HG02571 (cell line): ENCODE results near the gene EOMES.
A peak's percentile ranks its signal among the peaks of the same experiment; 100 is the strongest.

Source experiments
- ATAC-seq: cut with Tn5 transposase; IDR thresholded peaks from one replicate; pipeline ENCODE4 v1.9.1; 2021; ENCODE audit warnings: mild to moderate bottlenecking, moderate library complexity; ENCODE audit not compliant: unreplicated experiment

EOMES gene

DNA sequence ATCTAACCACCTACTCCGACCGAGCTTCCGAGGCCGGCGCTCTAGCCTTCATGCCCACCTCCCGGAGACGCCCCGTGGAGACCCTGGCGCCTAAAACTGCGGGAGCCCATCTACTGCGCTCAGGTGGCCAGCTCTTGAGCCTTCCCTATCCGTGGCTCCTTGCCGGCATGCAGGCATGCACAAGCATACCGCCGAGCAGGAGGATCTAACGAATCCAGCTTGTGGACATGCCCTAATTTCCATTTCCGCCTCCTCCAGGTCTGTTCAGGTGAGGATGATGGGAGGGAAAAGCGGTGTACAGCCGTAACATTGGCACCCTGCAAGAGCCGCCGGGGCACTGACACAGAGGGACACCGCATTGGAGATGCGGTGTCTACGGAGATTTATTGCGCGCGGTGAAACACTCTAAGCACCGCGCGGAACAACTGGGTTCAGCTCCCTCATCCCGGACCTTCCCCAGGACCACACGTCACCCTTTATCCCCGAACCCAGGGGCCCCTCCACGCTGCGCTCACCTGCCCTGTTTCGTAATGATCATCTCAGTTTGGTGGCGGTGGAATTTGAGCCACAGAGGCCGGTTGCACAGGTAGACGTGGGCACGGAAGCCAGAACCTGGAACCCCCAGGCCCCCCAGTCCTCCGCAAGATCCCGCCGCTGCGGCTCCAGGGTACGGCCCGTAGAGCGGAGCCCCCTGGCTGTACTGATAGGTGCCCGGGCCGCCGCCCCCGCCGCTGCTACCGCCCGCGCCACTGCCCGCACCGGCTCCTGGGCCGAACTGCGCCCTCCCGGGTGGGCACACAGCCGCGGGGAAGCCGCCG lies 1.0 kb downstream of the EOMES start:
- no peak for ATAC-seq

DNA sequence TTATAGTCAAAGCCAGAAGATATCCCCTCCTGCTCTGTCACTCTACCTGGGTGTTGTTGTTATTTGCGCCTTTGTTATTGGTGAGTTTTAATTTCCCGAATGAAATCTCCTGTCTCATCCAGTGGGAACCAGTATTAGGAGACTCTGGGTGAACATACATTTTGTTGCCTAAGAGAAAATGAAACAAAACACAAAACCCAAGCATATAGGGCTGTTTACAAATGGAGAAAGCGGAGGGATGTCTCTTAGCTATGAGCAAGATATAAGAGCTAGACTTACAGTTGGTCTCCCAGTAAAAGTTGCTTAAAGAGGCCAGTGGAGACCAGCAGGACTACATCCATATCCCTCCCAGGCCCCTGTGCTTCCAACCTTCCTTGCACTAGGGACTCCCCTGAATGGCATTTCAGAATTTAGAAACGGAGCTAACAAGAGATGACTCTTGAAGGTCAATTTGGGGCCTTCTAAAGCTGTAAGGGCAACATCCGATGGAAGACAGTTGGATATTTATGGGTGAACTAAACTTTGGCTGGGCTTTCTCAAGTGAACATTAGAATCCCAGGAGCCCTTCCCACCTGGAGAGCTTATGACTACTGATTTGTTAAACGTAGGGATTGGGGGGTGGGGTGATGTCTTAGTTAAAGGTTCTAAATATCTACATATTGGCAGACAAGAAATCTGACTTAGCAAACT lies 2.7 kb downstream of the EOMES start:
- ATAC-seq, result no peak

DNA sequence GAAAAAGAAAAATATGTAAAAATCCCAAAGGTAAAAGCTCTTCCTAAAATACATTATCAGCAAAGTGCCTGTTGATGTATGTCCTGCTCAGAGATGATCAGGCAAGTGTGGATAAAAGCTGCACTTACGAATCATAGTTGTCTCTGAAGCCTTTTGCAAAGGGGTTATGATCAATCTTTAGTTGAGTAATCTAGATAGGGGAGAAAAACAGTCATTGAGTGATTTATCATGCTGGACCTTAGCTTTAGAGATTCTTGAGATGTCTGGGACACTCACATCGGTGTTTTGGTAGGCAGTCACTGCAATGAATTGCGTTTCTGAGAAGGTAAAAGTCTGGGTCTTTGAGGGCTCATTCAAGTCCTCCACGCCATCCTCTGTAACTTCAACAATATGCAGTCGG lies 3.7 kb downstream of the EOMES start:
- ATAC-seq, result no peak

DNA sequence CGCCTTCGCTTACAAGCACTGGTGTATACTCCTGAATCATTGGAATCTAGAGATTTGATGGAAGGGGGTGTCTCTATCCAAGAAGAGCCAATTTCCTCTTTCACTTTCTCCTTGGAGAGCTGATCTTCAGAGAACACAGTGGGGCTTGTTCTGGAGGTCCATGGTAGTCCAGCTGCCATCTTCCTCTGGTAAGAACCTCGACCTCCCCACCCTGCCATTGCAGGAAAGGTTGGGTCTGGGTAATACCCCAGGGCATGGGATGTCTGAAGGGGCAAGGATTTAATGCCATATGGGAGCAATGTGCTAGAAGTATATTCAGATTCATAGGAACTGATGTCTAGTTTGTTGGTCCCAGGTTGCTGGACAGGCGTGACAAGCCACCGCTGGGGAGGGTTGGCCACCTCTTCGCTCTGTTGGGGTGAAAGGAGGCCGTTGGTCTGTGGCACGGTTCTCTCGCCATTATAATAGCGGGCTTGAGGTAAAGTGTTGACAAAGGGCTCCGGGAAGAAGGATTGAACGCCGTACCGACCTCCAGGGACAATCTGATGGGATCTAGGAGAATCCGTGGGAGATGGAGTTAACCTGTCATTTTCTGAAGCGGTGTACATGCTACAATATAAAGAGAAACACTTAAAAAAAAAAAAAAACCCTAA lies 4.8 kb downstream of the EOMES start:
- no peak for ATAC-seq

DNA sequence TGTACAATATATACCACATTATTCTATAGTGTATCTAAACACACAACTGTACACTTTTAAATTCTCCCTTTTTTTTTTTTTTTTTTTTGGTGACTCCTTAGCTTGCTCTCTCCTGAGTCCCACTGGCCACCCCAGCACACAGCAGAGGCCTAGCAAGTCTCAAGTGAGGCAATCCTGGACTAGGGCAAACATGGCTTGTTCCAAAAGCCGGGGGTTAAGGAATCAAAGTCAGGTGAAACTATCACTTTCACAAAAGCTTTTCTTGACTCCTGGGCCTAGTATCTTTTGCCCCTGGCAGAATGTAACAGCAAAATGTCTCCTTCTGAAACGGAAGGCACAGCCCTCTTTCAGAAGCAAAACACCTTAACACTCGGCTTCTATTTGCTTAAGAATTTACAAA lies 5.8 kb downstream of the EOMES start:
- ATAC-seq, result no peak

DNA sequence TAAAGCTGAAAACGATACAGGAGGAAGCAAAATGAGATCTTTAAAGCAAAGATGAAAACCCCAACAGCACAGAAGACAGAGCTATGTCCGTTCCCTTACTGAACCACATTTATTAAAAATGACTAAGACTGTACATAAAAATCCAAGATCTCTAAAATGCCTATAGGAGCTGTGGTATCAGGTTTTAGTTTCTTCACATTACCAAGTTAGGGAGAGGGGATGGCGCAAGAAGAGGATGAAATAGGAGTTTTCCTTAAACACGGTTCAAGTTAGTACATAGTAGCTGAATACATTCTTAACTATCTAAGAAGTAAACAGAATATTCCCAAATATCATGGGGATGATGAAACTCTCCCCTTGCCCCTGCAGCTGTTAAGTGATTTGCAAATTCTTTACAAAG lies 6.3 kb downstream of the EOMES start:
- ATAC-seq, result no peak

DNA sequence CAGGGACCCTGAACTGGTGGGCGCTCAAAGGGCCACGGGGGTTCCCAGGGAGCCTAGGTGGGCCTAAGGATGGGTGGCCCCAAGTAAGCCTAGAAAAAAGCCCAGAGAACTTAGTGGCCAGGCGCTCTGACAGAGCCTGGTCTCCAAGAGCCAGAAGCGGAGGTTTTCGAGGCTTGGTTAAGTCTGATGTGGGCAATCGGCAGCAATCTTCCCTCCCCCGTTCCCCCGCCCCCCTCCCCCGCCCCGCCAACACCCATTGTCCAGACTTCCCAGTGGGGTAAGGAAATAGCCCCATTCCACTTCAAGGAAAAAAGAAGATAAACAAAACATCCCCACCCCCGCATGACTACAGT lies 6.7 kb downstream of the EOMES start:
- no peak for ATAC-seq

DNA sequence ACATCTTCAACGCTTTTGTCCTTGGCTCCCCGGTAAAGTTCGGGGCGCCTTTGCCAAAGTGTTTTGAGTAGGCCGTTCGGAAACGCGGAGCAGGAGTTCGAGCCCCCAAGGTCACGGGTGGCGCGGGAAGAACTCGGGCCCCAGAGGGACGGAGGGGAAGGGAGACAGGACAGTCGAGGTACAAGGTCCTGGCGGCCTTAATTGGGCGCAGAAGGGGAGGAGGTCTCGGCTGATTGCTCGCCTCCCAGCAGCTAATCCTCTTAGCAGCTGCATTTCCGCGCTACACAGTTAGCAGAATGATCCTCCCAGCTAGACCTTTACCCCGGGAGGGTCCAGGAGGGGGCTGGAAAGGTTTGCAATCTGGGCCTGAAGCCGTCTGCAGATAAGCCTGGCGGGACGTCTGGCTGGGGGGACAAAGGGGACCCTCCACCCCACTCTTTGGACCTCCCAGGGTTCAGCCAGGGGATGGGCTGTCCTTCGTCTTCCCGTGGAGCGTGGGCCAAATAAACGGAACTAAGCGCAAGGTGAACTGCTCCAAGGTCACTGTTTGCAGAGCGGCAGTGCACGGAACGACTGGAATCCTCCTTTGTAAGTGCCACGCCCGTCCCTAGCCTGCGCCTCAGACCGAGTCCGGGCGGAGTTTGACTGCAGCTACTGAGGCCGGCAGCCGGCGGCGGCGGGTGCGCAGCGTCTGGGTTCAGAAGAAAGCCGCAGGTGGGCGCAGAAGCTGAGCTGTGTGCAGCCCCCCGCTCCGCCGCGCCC lies 7.2 kb downstream of the EOMES start:
- ATAC-seq, result no peak

DNA sequence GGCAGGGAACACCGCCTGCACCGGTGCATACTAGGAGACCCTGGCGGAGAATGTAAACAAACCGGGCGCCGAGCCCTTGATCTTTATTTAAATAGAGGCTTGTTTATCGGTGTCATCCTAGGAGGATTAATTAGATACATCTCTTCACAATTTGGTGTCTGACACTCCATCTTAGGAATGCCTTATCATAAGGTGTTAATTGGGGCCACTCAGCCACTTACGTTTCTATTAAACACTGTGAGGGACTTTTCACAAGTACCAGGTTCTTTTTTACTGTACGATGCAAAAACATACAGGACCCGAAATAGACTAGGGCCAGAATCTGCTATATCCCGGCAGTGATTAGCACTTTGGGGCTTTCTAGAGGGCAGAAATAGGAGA lies 8.0 kb downstream of the EOMES start:
- ATAC-seq, result no peak

DNA sequence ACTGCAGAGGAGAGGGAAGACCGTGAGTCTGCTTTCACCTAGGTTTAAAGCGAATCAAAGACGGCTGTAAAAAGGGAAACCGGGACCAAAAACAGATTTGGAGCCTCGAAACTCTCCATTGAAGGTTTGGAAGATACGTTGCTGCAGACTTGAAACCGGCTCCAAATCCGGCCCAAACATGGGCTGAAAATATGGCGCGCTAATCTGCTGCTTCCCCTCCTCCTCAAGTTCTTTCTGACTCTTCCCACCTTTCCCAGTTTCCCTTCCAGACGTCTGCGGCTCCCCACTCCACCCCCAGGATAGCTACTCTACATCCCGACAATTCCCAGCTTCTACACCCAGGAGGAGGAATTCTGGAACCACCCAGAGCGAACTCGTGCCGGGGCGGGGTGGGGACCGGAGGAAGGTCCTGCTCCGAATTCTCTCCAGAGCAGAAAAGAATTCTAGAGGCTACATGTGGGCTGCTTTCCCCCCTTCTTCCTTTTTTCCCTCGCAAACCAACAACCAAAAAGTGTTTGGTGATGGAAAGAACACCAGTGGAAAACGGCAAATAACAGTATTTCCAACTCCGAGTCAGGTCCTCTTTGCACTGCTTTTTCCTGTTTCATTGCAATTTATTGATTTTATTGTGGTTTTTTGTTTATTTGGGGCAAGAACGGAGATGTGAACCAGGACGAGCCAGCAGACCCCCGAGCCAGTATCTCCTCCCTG lies 8.5 kb downstream of the EOMES start:
- no peak for ATAC-seq

DNA sequence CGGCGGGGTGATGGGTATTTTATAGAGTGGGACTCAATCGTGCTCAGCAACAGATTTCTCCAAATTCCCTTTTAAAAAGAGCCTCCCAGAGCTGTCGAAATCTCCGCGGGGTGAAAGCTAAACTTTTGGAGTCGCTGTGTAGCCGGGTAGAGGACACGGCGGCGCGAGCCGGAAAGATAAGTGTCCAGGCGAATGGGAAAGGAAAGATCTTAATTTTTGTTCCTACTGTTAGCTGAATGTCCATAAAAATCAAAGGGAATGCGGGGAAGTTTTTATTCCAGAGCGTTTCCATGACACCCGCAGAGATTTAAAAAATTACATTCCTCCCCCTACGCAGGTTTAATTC lies 9.1 kb downstream of the EOMES start:
- no peak for ATAC-seq

DNA sequence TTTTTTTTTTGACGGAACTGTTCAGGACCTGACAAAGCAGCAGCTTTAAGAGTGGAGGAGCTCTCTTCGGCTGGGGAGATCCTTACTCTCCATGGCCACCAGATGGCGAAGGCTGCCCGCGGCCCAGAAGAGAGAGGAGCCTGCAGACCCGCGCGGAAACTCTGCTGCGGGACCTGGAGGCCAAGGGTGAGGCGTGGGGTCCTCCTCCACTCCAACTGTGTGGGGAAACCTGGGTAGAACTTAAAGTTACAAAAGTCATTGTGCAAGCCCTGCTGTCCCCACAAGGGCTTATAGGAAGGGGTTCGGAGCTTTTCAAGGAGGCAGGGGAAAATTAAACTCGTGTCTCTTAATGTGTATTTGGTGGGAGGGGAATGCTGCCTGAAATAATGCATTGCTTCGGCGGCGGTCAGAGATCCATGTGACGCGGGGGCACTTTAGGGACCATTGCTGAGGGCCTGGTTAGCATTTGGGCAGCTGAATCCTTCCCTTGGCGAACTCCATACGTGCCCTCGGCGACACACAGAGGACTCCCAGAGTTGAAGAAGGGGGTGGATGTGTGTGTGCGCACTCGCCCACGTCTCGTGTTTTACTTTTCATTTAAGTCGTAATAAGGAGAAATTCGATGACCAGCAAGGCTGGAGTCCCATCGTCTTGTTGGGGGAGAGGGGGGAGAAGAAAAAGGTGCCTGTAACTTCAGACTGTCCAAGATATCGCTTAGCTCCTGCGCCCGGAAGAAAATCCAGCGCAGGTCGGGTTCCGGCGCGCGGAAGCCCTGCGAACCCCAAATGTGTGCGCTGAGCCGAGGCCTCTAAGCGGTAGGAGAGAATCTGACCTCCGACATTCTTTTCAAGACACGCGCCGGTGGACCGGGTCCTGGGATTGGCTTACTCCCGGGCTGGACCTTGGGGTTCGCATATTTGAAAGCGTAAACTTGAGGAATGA lies 9.7 kb downstream of the EOMES start:
- ATAC-seq, result peak; percentile 95

DNA sequence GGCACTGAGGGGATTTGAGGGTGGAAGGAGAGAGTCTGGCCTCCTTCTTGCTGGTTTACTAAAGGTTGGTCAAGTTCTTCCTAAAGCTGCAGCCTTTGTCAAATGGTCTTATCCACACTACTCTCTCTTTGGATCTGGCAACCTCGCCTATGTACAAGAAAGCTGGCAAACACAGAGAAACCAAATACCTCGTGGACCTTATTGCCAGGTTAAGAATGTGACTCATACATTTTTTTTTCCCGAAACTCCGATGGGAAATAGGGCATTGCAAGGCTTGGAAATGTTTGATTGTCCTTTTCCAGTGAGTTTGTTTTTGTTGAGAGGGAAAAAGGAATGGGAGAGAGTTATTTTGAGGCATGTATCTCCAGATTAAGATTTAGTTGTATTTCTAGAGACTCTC lies 13.9 kb downstream of the EOMES start:
- ATAC-seq, result no peak

DNA sequence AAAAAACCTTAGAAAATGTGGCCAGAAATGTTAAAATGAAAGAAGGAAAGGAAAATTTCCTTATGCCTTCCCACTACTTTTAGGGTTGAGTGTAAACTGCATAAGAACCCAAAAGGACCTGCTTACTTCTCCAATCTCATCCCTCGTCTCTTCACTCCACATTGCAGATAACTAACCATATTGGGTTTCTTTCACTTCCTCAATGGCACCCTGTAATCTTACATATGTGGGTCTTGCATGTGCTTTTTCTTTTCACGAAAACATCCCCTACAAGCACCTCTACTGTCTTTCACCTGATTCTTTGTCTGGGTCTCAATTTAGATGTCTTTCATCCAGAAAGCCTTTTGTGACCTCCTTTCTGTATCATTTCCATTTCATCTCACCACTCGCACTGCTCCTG lies 23.1 kb downstream of the EOMES start:
- ATAC-seq, result no peak

DNA sequence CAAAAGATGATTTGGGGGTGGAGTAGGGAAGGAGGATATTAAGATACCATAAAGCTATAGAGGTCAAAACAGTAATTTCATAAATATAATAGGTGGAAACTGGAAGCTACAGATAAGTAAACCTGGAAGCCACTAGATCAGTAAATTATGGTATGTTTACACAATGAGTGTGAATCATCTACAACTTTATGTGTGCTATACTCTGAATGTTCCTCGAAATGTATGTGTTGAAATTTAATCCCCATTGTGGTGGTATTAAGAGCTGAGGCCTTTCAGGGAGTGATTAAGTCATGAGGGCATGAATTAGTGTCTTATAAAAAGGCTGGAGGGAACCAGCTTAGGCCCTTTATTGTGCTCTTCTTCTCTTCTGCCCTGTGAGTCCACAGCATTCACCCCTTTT lies 25.2 kb downstream of the EOMES start:
- no peak for ATAC-seq

DNA sequence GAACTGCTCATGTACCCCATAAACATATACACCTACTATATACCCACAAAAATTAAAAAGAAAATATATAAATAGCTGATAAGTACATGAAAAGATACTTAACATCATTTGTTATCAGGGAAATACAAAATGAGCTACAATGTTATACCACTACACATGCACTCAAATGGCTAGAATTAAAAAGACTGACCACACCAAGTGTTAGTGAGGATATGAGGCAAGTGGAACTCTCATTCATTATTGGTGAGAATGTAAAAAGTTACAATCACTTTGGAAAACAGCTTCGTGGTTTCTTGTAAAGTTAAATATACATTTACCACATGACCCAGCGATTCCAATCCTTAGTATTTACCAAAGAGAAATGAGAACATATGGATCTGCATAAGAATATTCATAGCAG lies 26.5 kb downstream of the EOMES start:
- no peak for ATAC-seq

DNA sequence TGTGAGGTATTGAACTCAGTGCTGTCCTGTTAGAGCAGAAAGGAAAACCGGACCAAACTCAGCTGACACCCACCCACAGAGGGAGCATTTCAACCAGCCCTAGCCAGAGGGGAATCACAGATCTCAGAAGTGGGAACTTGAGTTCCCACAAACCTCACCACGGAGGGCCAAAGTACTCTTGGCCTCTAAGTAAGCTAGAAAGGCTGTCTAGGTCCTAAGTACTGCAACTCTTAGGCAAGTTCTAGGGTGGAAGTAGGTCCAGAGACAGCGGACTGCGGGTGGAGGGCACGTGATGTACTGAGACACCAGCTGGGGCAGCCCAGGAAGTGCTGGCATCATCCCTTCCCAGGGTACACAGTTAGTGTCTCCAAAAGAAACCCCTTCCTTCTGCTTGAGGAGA lies 34.1 kb downstream of the EOMES start:
- no peak for ATAC-seq

DNA sequence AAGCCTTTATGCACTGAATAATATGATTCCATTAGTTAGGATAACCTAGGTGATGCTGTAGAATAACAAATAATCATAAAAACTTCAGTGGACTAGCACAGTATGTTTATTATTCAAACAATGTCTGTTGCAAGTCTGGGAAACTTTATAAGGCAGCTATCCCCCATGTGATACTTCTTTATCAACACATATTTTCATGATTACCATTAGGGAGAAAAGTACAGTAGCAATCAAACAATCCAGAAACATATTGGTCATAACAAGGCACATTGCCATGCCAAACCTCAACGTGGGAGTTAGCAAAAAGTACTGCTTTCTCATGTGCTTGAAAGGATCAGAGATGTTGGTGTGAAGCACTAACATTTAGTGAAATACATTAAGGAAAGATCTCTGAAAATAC lies 35.5 kb downstream of the EOMES start:
- ATAC-seq, result no peak

DNA sequence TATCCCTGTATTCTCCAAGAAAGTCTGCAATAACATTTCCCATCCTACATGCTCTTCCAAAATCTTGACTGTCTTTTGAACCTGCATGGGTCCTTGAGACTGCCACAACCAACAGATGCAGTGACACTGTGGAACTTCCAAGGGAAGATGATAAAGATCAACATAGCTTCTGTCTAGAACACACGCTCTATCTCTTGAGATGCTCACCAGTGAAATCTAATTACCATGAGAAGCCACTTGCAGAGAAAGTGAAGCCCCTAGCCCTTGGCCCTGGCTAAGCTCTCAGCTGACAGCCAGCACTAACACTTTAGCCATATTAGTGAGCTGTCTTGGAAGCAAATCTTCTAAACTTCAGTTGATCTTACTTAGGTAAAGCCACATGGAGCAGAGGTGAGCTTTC lies 36.6 kb downstream of the EOMES start:
- no peak for ATAC-seq

DNA sequence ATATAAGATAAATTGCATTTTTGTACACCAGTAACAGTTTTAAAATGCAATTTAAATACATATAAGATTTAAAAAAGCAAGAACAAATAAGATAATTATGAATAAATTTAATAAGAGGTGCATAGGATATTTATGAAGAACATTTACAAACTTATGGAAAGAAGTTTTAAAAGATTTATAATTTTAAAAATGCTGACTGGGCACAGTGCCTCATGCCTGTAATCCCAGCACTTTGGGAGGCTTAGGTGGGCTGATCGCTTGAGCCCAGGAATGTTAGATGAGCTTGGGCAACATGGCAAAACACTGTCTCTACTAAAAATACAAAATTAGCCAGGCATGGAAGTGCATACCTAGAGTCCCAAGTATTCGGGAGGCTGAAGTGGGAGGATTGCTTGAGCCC lies 37.8 kb downstream of the EOMES start:
- no peak for ATAC-seq
